Measurements from ENCODE around the gene NEUROD2.

DNA sequence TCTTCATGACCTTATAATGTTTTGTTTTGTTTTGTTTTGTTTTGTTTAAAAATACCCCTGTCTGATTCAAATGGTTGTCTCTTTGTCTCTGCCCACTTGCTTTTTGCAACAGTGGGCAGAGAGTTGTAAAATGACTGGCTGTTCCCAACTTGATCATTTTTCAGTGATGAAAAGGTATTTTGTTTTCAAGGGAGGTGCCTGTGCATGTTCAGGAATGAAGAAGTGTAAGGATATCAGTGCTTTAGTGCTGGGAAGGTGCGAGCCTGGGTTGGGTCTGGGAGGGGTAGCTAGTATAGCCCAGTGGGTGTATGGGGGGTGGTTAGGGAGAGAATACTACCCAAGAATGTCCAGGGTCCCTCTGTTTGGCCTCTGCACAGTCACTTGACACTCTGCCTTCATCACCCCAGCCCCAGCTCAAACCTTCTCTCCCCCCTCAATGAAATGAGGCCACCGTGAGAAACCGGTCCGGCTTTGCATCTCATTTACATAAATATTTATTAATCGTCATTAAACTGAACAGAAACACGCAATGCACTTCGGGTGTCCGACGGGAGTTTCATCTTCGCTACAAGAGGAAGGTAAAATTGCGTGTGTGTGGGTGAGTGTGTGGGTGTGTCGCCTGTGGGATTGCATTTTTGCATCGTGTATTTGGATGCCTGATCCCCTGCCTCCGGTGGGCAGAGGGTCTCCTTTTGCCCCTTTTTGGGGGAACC, 4.3 kb downstream of the NEUROD2 start:
- TF ChIP-seq POLR2A (IDR thresholded peaks at IDR 0.05) (no peak), CTCF (IDR thresholded peaks at IDR 0.05) (no peak)
